HCT116 (cell line): ENCODE results near the gene GAMT. TPM values are rescaled to one million over a fixed set of nuclear protein-coding genes. Genes with fewer than 3 reads are reported as not detected.

Source experiments
- ATAC-seq: fragments of 200-7000 bp; cut with Tn5 transposase; 2 replicates; pipeline ENCODE4 v1.9.1; 2020; ENCODE audit warnings: mild to moderate bottlenecking, moderate library complexity
- BruUV-seq: library from RNA; stranded (reverse); fragments of 400-500 nt; replicated peaks from 2 replicates; lab custom pipeline; 2021; lab: Mats Ljungman, UMichigan
- CTCF ChIA-PET: fragments of 300-600 bp; sonication (Branson Sonifier 250); formaldehyde crosslinking; loops from one replicate; lab custom pipeline; 2021; ENCODE audit warnings: antibody characterized with exemption; lab: Charles Lee
- POLR2A ChIA-PET: fragments of 300-600, 350-600 bp; sonication (Branson Sonifier 250); formaldehyde crosslinking; loops from one replicate; lab custom pipeline; 2021; ENCODE audit warnings: antibody characterized with exemption; lab: Charles Lee
- RAD21 ChIA-PET, 2 experiments: fragments of 300-600 bp; sonication (Branson Sonifier 250); formaldehyde crosslinking; loops; one replicate each; lab custom pipeline; 2023; ENCODE audit warnings: low total read pairs in 2 of 2; ENCODE audit not compliant: uncharacterized antibody in 2 of 2, unreplicated experiment in 2 of 2, low non-redundant PET in 1 of 2; lab: Charles Lee
- DNase-seq: peaks from one replicate; pipeline ENCODE4 v3.0.0-alpha.2; 2010; ENCODE audit warnings: low read depth, low spot score
- H2AFZ ChIP-seq: fragments of 200-600 bp; shearing (Covaris generic), sonication (generic); 2 replicates; pipeline ENCODE4 v1.6.1; 2017; ENCODE audit warnings: low read depth, mixed run types, mixed read lengths, antibody characterized with exemption, low read length; ENCODE audit not compliant: poor library complexity, severe bottlenecking
- H3K27ac ChIP-seq: 2 replicates; pipeline ENCODE4 v1.5.1; 2012; ENCODE audit warnings: low read depth, low read length
- H3K27me3 ChIP-seq: fragments of 200-600 bp; sonication (generic); 2 replicates; pipeline ENCODE4 v1.6.1; 2016; ENCODE audit warnings: mixed run types, low read length, mixed read lengths; ENCODE audit not compliant: insufficient read depth
- H3K36me3 ChIP-seq, 2 experiments: fragments of 200-500 bp in 1 of 2; fragments of 200-600 bp in 1 of 2; sonication (Bioruptor generic) in 1 of 2; sonication (generic) in 1 of 2; 2 replicates each; pipeline versions ENCODE4 v1.5.1 to v1.6.1; 2014 to 2016; ENCODE audit warnings: low read length in 2 of 2, inconsistent platforms in 1 of 2, mixed read lengths in 1 of 2, mixed run types in 1 of 2; ENCODE audit not compliant: insufficient read depth in 2 of 2, control insufficient read depth in 1 of 2
- H3K4me1 ChIP-seq, 2 experiments: fragments of 200-600 bp in 1 of 2; sonication (generic) in 1 of 2; 2 replicates each; pipeline versions ENCODE4 v1.5.1 to v1.6.1; 2012 to 2017; ENCODE audit warnings: low read length in 2 of 2, inconsistent platforms in 1 of 2, mild to moderate bottlenecking in 1 of 2, mixed read lengths in 1 of 2, mixed run types in 1 of 2, moderate library complexity in 1 of 2; ENCODE audit not compliant: insufficient read depth in 2 of 2, control insufficient read depth in 1 of 2
- H3K4me2 ChIP-seq: fragments of 200-600 bp; sonication (generic); 2 replicates; pipeline ENCODE4 v1.6.1; 2017; ENCODE audit warnings: mixed run types, low read length, mixed read lengths
- H3K4me3 ChIP-seq, 2 experiments: fragments of 200-600 bp in 1 of 2; sonication (generic) in 1 of 2; replicated peaks in 1 of 2; 2 replicates each; pipeline ENCODE4 v1.5.1; 2011 to 2016; ENCODE audit warnings: low read length in 2 of 2, control low read depth in 1 of 2, low read depth in 1 of 2, mild to moderate bottlenecking in 1 of 2, mixed read lengths in 1 of 2, mixed run types in 1 of 2
- H3K79me2 ChIP-seq: fragments of 200-600 bp; sonication (generic); 2 replicates; pipeline ENCODE4 v1.6.1; 2017; ENCODE audit warnings: mild to moderate bottlenecking, mixed run types, low read length, moderate library complexity, mixed read lengths; ENCODE audit not compliant: insufficient read depth
- H3K9ac ChIP-seq: fragments of 200-600 bp; sonication (generic); 2 replicates; pipeline ENCODE4 v1.6.1; 2016; ENCODE audit warnings: low read length, mixed read lengths
- H3K9me2 ChIP-seq: fragments of 200-600 bp; sonication (generic), shearing (Covaris generic); 2 replicates; pipeline ENCODE4 v1.6.1; 2017; ENCODE audit warnings: mixed run types, mild to moderate bottlenecking, moderate library complexity; ENCODE audit not compliant: insufficient read depth
- H3K9me3 ChIP-seq, 2 experiments: fragments of 200-500 bp in 1 of 2; fragments of 200-600 bp in 1 of 2; sonication (Bioruptor generic) in 1 of 2; sonication (generic) in 1 of 2; 2 replicates each; pipeline ENCODE4 v1.6.1; 2014 to 2017; ENCODE audit warnings: low read length in 2 of 2, mixed read lengths in 2 of 2, inconsistent platforms in 1 of 2, low read depth in 1 of 2, mild to moderate bottlenecking in 1 of 2, mixed run types in 1 of 2, moderate library complexity in 1 of 2; ENCODE audit not compliant: control insufficient read depth in 1 of 2, insufficient read depth in 1 of 2
- H4K20me1 ChIP-seq: fragments of 200-600 bp; sonication (generic), shearing (Covaris generic); 2 replicates; pipeline ENCODE4 v1.6.1; 2017; ENCODE audit warnings: mixed run types, mild to moderate bottlenecking, moderate library complexity; ENCODE audit not compliant: insufficient read depth
- EGR1 ChIP-seq: IDR thresholded peaks from 2 replicates; pipeline ENCODE4 v1.6.1; 2012; ENCODE audit warnings: low read depth
- EZH2phosphoT487 ChIP-seq: fragments of 200-600 bp; IDR thresholded peaks from 2 replicates; pipeline ENCODE4 v1.6.1; 2018; ENCODE audit warnings: antibody characterized with exemption, borderline replicate concordance
- MAX ChIP-seq: IDR thresholded peaks from 2 replicates; pipeline ENCODE4 v1.6.1; 2012
- POLR2AphosphoS5 ChIP-seq: IDR thresholded peaks from 2 replicates; pipeline ENCODE4 v1.6.1; 2011; ENCODE audit warnings: mild to moderate bottlenecking, low read depth, low read length, moderate library complexity
- SRF ChIP-seq: IDR thresholded peaks from 2 replicates; pipeline ENCODE4 v1.6.1; 2012; ENCODE audit warnings: low read depth
- TCF7L2 ChIP-seq: IDR thresholded peaks from 2 replicates; pipeline ENCODE4 v1.7.0; 2011; ENCODE audit warnings: borderline replicate concordance, inconsistent platforms; ENCODE audit not compliant: insufficient read depth, insufficient read length; ENCODE audit errors: extremely low read depth
- ZFX ChIP-seq: fragments of 450-650 bp; IDR thresholded peaks from 2 replicates; pipeline ENCODE4 v1.6.1; 2017
- ZNF274 ChIP-seq: fragments of 200-500 bp; sonication (Bioruptor generic); IDR thresholded peaks from 2 replicates; pipeline ENCODE4 v1.6.1; 2014; ENCODE audit warnings: mild to moderate bottlenecking, low read depth, low read length, inconsistent platforms
- intact Hi-C: fragments of 100-400 bp; cut with micrococcal nuclease; formaldehyde crosslinking; loops from 2 replicates; pipeline ENCODE4 v1.10.0; 2022
- total RNA-seq: library from RNA; stranded (reverse); gene quantifications from one replicate; pipeline ENCODE4 v1.2.1, GENCODE V29; 2021; ENCODE audit not compliant: unreplicated experiment
- TF ChIP-seq, protein P1 (sequence below): IDR thresholded peaks from 2 replicates; pipeline ENCODE4 v1.6.1; 2012; ENCODE audit warnings: low read depth

GAMT gene
- total RNA-seq, 1 experiment from 2014 or later: 102 TPM

DNA sequence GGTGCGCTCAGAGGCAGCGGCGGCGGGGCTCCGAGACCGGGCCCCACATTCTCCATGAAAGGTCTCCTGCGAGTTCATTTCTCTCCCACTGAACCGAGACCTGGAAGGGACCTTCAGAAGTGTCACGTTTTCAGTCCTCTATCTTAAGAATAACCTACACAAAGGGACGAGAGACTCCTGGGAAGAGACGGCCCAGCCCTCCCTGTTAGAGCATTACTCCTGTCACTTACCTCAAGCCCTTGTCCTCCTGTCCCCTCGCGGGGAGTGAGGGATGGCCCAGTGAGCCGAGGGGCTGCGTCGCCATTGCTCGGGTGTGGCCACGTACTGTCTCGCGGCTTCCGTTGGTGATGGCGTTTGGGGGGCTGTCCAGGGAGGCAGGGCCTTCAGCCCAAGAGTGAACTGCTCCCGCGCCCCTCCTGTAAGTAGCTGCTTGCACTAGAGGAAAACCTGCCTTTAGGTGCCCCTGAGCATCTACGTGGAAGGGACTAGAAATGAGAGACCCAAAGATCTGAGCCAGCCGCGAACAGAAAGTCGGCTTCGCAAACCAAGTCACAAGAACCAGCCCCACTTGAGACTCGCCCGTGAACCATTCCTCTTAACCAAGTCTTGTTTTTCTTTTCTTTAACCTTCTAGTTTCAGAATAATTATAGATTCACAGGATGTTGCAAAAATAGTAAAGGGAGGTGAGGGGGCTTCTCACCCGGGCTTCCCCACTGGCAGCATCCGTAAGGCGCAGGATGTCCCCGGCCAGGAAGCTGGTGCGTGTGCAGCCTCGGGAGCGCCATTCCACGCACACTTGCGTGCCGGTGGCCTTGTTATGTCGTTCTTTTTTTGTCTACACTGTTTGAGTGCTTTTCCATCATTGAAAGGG, 38.7 kb downstream of the GAMT start:
- no peak overlapping the region for H3K4me2 ChIP-seq
- ATAC-seq (no peak), DNase-seq (no peak)
- H3K4me3 ChIP-seq: no peak overlapping the region
- no peak for TF ChIP-seq EZH2phosphoT487
- no peak for TF ChIP-seq ZFX
- TF ChIP-seq MAX: no peak
- no peak for TF ChIP-seq POLR2AphosphoS5
- TF ChIP-seq, protein P1, sequence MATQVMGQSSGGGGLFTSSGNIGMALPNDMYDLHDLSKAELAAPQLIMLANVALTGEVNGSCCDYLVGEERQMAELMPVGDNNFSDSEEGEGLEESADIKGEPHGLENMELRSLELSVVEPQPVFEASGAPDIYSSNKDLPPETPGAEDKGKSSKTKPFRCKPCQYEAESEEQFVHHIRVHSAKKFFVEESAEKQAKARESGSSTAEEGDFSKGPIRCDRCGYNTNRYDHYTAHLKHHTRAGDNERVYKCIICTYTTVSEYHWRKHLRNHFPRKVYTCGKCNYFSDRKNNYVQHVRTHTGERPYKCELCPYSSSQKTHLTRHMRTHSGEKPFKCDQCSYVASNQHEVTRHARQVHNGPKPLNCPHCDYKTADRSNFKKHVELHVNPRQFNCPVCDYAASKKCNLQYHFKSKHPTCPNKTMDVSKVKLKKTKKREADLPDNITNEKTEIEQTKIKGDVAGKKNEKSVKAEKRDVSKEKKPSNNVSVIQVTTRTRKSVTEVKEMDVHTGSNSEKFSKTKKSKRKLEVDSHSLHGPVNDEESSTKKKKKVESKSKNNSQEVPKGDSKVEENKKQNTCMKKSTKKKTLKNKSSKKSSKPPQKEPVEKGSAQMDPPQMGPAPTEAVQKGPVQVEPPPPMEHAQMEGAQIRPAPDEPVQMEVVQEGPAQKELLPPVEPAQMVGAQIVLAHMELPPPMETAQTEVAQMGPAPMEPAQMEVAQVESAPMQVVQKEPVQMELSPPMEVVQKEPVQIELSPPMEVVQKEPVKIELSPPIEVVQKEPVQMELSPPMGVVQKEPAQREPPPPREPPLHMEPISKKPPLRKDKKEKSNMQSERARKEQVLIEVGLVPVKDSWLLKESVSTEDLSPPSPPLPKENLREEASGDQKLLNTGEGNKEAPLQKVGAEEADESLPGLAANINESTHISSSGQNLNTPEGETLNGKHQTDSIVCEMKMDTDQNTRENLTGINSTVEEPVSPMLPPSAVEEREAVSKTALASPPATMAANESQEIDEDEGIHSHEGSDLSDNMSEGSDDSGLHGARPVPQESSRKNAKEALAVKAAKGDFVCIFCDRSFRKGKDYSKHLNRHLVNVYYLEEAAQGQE: no peak
- TF ChIP-seq EGR1: no peak
- TF ChIP-seq ZNF274: no peak
- no peak for TF ChIP-seq TCF7L2
- no peak for TF ChIP-seq SRF
- ChIA-PET RAD21 (no interaction called here), CTCF (no interaction called here), POLR2A (no interaction called here)
- H4K20me1 ChIP-seq: no peaks in the 10 kb centered on the region
- peaks cover 21% of the 10 kb centered on the region; the same call in 1 of the 2 replicates for H3K79me2 ChIP-seq
- no peaks in the 10 kb centered on the region for H3K27me3 ChIP-seq
- H3K9ac ChIP-seq: no peak overlapping the region
- H3K36me3 ChIP-seq: peaks cover 43 to 64% of the 10 kb centered on the region in 2 experiments; a peak in 3 of 4 replicates
- no TSS peak for BruUV-seq
- H3K9me2 ChIP-seq: no peaks in the 10 kb centered on the region
- H3K9me3 ChIP-seq: no peaks in the 10 kb centered on the region
- intact Hi-C loops: no loop called here
- H2AFZ ChIP-seq: no peak overlapping the region
- no peaks in the 10 kb centered on the region for H3K4me1 ChIP-seq
- no peak overlapping the region for H3K27ac ChIP-seq
